ENCODE results near the gene OTOP1.

- TF ChIP-seq CTCF (IDR thresholded peaks at IDR 0.05), result no peak
- no peak for TF ChIP-seq EZH2phosphoT487 (IDR thresholded peaks at IDR 0.05)
These were observed 22.4 kb downstream of the OTOP1 start for GRCh38 chr4:4204401-4204745.
